Stimulated activated CD4-positive, alpha-beta T cell treated with anti-CD3 and anti-CD28 coated beads, Interleukin-15, amount 100 ng/mL, for 48 hours (primary cell): ENCODE measurements around the gene ZNF467.

Experiments
- DNase-seq, 2 donors: peaks; one replicate each; pipeline ENCODE4 v3.0.0-alpha.2; 2020; ENCODE audit warnings: low read depth in 2 of 2

Gene ZNF467

GRCh38 chr7:149773446-149774236, at the start of gene ZNF467:
ZNF467 (minus strand) TSS chr7:149773588; CDS start chr7:149771032, 2,556 bp downstream.
- DNase-seq = no peak

- no peak for DNase-seq
These were observed 49.1 kb upstream of the ZNF467 start for GRCh38 chr7:149822353-149822943.

GRCh38 chr7:149821191-149822148, 48.1 kb upstream of the ZNF467 start:
- no peak for DNase-seq

GRCh38 chr7:149820622-149821190, 47.3 kb upstream of the ZNF467 start:
- DNase-seq = no peak

GRCh38 chr7:149819961-149820340, 46.6 kb upstream of the ZNF467 start:
- DNase-seq = no peak

GRCh38 chr7:149819141-149819960, 46.0 kb upstream of the ZNF467 start:
- DNase-seq = no peak

GRCh38 chr7:149818536-149818840, 45.1 kb upstream of the ZNF467 start:
- no peak for DNase-seq

- no peak for DNase-seq
These were observed 44.6 kb upstream of the ZNF467 start for GRCh38 chr7:149817836-149818535.

- DNase-seq = no peak
These were observed 43.9 kb upstream of the ZNF467 start for GRCh38 chr7:149817301-149817771.

- no peak for DNase-seq
These were observed 43.4 kb upstream of the ZNF467 start for GRCh38 chr7:149816794-149817193.

GRCh38 chr7:149816267-149816751, 42.9 kb upstream of the ZNF467 start:
- no peak for DNase-seq

- no peak for DNase-seq
These were observed 42.4 kb upstream of the ZNF467 start for GRCh38 chr7:149815661-149816266.

- DNase-seq = no peak
These were observed 41.7 kb upstream of the ZNF467 start for GRCh38 chr7:149815121-149815520.

GRCh38 chr7:149814494-149814893, 41.1 kb upstream of the ZNF467 start:
- DNase-seq = no peak

- DNase-seq = no peak
These were observed 40.1 kb upstream of the ZNF467 start for GRCh38 chr7:149813254-149814035.

GRCh38 chr7:149811831-149812490, 38.6 kb upstream of the ZNF467 start:
- DNase-seq = no peak

GRCh38 chr7:149811221-149811620, 37.8 kb upstream of the ZNF467 start:
- no peak for DNase-seq

GRCh38 chr7:149809215-149809614, 35.8 kb upstream of the ZNF467 start:
- DNase-seq = no peak

GRCh38 chr7:149808311-149808710, 34.9 kb upstream of the ZNF467 start:
- DNase-seq = no peak
